Activated CD8-positive, alpha-beta memory T cell treated with anti-CD3 and anti-CD28 coated beads for 48 hours (primary cell): Measurements from ENCODE around the gene CISD2.
A peak's percentile ranks its signal among the peaks of the same experiment; 100 is the strongest.
"Not testable (repeated sequence)": the region's sequence is repeated elsewhere in the genome, so short reads cannot be mapped to it uniquely, and the experiment has no call there.

Experiments used
- DNase-seq, 3 experiments: peaks; one replicate each; pipeline ENCODE4 v3.0.0-alpha.2; 2020; ENCODE audit warnings: low read depth in 2 of 3, low spot score in 2 of 3

Gene CISD2, protein sequence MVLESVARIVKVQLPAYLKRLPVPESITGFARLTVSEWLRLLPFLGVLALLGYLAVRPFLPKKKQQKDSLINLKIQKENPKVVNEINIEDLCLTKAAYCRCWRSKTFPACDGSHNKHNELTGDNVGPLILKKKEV

DNA sequence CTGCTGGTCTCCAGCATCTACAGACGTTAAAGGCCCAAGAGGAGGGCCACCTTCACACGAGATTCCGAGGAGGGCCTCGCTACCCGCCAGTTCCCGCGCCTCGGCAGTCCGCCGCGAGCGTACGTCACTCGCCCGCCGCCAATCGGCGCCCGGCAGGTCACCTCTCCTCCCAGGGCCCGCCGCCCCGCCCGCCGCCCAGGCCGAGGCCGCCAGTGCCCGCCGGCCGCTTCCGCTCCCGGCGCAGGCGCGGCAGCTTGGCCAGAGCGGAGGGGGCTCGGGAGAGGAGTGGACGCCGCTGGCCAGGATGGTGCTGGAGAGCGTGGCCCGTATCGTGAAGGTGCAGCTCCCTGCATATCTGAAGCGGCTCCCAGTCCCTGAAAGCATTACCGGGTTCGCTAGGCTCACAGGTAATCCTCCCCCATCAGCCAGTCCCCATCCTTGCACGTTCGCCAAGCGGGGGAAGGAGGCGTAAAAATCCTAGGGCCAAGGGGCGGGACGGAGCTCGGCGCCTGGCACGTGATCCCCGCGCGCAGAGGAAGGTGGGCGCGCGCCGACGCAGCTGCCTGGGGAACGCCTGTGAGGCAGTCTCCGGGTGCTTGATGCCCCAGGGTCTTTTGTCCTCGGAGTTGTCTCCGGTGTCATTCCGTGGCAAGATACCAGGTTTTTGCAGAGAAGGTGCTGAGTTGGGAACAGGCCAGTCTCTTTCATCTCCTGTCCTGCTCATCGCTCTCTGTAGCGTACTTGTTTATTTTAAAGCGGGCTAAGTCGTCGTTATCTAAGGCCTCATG, at the start of gene CISD2:
Gene CISD2, plus strand, starts transcription at position 212 of the 788 bp plus-strand sequence. Its CDS starts 93 bp downstream, at position 305.
- peak; percentile 73 to 86 (median 77) for DNase-seq

DNA sequence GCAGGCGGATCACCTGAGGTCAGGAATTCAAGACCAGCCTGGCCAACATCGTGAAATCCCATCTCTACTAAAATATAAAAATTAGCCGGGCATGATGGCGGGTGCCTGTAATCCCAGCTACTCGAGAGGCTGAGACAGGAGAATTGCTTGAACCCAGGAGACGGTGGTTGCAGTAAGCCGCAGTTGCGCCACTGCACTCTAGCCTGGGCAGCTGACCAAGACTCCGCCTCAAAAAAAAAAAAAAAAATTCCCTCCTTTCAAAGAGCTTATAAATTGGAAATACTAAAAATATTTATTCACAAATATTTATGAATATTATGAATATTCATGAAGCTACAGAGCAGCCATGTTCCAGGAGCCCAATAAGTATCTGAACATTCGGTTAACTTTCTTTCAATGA, 49.7 kb upstream of the CISD2 start:
- DNase-seq: not testable (repeated sequence)

DNA sequence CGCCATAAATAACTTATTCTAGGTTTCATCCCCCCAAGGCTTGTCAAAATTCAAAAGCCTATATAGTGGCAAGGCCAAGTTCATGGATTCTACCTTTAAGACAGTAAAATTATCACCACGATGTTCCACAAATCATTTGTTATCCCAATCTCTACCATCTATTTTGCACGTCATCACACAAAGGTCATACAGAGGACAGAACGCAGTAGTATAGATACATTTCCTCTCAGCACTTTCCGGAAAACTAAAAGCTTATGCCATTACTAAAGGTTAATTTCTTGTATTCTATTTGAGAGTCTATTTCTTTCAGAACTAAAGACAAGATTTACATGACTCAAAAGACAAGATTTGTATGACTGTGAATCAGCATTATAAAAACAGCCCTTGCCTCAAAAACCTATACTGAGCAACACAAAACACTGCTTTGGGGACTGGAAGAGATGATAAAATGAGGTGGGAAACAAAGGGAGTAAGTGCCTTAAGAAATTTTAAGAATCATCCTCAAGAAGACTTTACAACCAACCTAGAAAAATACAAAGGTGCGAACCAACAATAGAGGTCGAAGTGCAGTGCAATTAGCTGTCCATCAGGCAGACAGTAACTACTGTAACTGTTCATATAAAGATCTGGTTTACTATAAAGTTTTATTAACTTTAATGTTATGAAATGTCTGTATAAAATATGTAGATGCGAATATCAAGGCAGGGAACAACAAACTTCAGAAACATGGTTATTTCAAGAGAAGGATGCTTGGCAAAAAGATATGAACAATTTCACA, 49.0 kb upstream of the CISD2 start:
- no peak for DNase-seq

GRCh38 chr4:102823464-102823863, 45.3 kb upstream of the CISD2 start:
- DNase-seq: no peak

- DNase-seq: no peak
Measured at GRCh38 chr4:102823897-102824296, 44.9 kb upstream of the CISD2 start.

- DNase-seq: no peak
Measured at GRCh38 chr4:102824398-102824797, 44.4 kb upstream of the CISD2 start.

DNA sequence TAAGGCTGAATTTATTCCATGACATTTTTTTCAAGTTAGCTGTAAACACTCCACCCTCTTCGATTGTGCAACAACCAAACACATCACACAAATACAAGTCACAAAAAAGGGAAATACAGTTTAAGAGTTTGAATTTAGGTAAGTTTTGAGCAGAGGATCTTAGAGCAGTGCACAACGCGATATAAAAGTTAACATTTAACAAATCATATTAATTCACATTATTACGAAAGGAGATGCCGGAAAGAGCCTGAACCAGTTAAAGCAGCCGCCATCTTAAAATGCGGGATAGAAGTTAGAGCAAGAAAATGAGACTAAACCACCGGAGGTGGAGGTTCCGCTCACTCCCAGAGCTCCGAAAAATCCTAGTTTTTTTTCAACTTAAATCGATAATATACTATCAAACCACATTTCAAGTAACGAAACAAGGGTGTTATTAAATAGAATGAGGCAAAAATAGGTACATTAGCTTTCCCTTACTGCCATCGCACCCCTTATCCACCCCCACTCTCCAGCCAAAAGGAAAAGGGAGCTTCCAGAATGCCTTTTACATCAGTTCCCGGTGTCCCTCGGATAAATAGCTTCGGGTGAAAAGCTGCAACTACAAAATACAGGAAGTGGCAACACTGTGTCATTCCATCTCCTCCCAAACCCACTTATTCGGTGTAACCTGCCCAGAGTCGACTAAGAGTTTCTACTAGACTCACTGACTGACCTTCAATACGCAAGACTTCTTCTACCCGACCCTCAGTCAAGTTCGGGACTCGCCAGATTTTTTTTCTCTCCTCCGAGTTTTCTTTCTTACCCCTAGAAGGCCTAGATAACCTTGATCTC, 43.3 kb upstream of the CISD2 start:
- DNase-seq: no peak

DNA sequence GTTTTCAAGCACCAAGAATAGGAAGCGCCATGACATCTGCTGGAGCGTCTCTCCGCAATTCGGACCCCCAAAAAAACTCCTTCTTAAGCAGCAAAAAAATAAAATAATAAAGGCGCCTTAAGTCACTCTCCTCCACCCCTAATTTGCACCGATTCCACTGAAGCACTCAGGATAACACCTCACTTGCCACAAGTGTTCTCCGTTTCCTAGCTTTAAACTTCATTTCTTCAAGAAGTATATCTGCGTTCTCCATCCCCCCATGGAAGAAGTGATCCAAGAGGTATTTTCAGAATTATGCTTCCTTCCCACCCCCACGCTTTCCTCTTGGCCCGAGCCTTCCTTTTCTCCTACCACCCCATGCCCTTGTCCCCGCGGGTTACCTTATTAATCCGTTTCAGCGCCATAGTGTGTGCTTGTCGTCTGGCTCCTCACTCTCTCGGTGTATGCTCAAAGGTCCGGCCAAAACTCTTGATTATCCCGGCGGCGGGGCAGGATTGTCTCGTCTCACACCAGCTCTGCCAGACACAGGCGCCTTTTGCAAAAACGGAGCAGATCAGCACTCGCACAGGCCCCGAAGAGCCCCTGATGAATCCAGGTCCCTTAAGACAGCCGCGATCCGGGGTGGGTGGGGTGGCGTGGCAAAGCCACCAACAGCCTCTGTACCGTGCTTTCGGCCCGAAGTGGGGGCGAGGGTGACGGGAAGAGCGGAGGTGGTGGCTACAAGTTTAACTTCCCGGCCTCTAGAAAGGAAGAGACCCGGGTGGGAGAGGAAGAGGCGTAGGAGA, 42.5 kb upstream of the CISD2 start:
- DNase-seq: peak in 1 of 3 experiments; percentile 56

GRCh38 chr4:102826890-102827673, 41.7 kb upstream of the CISD2 start, which contains the start of gene UBE2D3:
TSS of gene UBE2D3 (minus strand) at chr4:102827551. CDS start at chr4:102826508, 1,043 bp downstream.
- peak; percentile 85 to 88 (median 86) for DNase-seq

DNA sequence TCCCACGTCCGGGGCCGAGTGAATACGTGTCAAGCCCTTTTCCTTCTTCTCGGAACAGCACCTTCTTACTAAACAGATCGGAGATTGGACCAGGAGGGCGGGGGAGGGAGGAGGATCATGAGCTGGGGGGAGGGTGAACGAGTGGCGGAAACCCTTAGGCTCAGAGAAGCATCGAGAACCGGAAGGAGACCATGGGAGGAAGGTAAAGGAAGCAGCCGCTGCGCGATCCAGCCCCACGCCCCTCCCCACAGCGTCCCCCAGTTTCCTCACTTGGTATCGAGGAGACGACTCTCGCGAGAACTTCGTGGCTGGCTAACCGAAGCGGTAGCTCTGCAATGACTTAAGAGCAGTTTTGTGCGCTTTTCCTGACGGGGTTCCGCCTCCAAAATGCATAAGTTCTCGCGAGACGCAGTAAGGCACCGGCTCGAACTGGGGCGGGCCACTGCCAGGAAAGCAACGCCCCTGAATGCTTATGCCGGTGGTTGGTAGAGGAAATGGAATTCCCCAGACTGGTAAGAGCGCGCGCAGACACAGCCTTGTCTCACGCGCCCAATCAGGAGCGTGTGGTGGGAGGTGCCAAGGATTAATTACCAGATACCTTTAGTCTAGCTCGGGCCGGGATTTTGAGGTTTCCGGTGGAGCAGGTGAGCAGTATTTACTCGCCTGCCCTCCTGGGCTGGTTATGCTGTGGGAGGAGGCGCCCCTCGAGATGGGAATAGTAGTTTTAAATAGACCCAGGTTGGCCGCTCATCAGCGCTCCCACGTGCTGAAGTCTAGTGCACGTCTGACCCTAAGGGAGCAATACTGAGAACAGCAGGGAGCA, 40.9 kb upstream of the CISD2 start:
- DNase-seq: peak; percentile 76 to 92 (median 90)

DNA sequence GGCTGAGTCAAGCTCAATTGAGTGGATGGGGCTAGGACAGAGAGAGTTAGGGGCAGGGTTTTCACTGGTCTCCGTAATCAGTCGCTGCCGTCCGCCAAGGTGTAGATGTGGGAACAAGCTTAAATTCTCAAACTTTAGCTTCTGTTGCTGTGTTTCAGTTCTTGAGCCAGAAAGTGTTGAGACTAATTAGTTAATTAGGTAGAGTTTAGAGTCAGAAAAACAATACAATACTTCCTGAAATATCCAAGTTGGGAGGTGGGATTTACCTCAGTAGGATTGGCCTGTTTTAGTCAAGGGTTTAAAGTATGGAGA, 40.3 kb upstream of the CISD2 start:
- no peak for DNase-seq

GRCh38 chr4:102829803-102830202, 39.0 kb upstream of the CISD2 start:
- no peak for DNase-seq

GRCh38 chr4:102832105-102832504, 36.7 kb upstream of the CISD2 start:
- DNase-seq: no peak

DNA sequence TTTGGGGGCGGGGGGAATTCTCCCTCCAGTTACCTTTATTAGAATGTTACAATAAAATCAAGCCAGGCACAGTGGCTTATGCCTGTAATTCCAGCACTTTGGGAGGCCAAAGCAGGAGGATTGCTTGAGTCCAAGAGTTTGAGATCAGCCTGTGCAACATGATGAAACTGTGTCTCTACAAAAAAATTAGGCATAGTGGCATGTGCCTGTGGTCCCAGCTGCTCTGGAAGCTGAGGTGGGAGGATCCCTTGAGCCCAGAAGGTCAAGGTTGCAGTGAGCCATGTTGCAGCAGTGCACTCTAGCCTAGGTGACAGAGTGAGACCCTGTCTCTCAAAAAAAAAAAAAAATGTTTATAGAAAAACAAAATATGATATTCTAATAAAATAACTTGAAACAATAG, 36.1 kb upstream of the CISD2 start:
- DNase-seq: no peak

DNA sequence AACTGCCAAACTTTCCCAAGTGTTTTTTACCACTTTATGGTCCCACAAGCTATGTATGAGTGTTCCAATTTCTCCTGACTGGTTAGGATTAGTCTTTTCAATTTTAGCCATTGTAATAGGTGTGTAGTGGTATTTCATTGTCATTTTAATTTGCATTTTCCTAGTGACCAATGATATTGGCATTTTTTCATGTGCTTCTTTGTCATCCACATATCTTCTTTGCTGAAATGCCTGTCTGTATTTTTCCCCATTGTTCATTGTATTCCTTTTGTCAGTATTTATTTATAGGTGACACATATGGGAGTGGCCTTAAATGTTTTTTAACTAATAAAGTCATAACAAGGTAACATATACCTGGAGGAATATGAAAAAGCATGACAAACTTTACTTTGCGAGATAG, 32.2 kb upstream of the CISD2 start:
- no peak for DNase-seq

- DNase-seq: no peak
Measured at GRCh38 chr4:102842367-102842766, 26.4 kb upstream of the CISD2 start.

DNA sequence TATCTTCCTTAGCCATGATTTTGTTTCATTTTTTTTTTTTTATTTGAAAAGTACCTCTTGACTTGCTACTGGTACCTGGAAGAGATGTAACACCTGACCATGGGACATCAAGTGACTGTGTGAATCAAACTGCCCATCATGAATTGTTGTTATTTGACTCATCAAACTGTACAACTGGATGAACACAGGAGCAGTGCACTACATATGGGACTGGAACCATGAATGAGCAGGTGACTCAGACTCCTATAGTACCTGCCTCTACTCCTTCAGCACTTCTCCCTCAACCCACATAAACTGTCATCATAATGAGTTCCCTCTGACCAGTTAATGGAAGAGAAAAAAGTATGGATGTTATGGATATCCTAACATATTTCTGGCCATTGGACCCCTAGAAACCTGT, 25.5 kb upstream of the CISD2 start:
- DNase-seq: no peak

DNA sequence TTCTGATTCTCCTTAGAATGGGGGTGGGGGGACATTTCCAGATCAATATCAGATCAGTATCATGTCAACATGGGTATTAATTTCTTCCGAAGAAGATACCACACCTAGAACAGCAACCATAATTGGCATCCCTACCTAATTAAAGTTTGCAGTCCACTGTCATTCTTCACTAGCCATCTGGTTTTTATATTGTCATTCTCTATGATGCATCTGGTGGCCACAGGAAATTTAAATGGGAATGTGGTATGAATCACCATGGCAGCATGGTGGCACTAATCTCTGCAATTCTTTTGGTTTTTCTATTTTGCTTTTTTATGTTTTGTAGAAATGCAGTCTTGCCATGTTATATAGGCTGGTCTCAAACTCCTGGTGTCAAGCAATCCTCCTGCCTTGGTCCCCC, 24.9 kb upstream of the CISD2 start:
- DNase-seq: no peak

GRCh38 chr4:102847687-102848086, 21.1 kb upstream of the CISD2 start:
- no peak for DNase-seq
